A549 (cell line): Measurements from ENCODE around the gene ORMDL2. TPM values are rescaled to one million over a fixed set of nuclear protein-coding genes. Genes with fewer than 3 reads are reported as not detected.

Source experiments
- ATAC-seq, 2 experiments: fragments of 200-7000 bp in 1 of 2; fragments of >200 bp in 1 of 2; cut with Nextera tagmentation in 1 of 2; cut with Tn5 transposase in 1 of 2; 3 replicates each; pipeline versions ENCODE4 v1.8.0 to v1.9.1; 2018 to 2020; ENCODE audit warnings: mild to moderate bottlenecking in 1 of 2, moderate library complexity in 1 of 2
- CTCF ChIA-PET: fragments of 300-600 bp; sonication (Branson Sonifier 250); formaldehyde crosslinking; extraction: SDS; loops from one replicate; lab custom pipeline; 2021; ENCODE audit warnings: antibody characterized with exemption, inconsistent platforms; lab: Yijun Ruan, JAX
- POLR2A ChIA-PET: fragments of 350-600 bp; formaldehyde crosslinking; extraction: SDS; loops from one replicate; lab custom pipeline; 2021; ENCODE audit warnings: antibody characterized with exemption, inconsistent platforms; lab: Yijun Ruan, JAX
- DNase-seq, 2 experiments: peaks; one replicate each; pipeline versions ENCODE4 v3.0.0 to v3.0.0-alpha.2; 2011 to 2016; ENCODE audit warnings: low read depth in 1 of 2, low spot score in 1 of 2
- FAIRE-seq: peaks from 2 replicates; lab custom pipeline; 2011; peaks lifted over from hg19 to GRCh38; lab: Jason Lieb, UNC
- H3K27ac ChIP-seq, 2 experiments: fragments of >200 bp; sonication (Bioruptor Twin); formaldehyde crosslinking; 3 replicates each; pipeline ENCODE4 v1.5.1; 2016 to 2017
- H3K4me1 ChIP-seq: fragments of >200 bp; sonication (Bioruptor Twin); formaldehyde crosslinking; 3 replicates; pipeline ENCODE4 v1.6.1; 2016
- H3K4me2 ChIP-seq: fragments of >200 bp; sonication (Bioruptor Twin); formaldehyde crosslinking; 3 replicates; pipeline ENCODE4 v1.6.1; 2016
- H3K4me3 ChIP-seq: fragments of >200 bp; sonication (Bioruptor Twin); formaldehyde crosslinking; 3 replicates; pipeline ENCODE4 v1.5.1; 2016
- H3K9me3 ChIP-seq: fragments of >200 bp; sonication (Bioruptor Twin); formaldehyde crosslinking; 3 replicates; pipeline ENCODE4 v1.6.1; 2016
- BHLHE40 ChIP-seq: IDR thresholded peaks from 2 replicates; pipeline ENCODE4 v1.6.1; 2012; ENCODE audit warnings: low read depth, low read length, inconsistent platforms
- CBX2 ChIP-seq: fragments of 200-600 bp; sonication (generic); IDR thresholded peaks from 2 replicates; pipeline ENCODE4 v1.6.1; 2016; ENCODE audit warnings: low read depth, mild to moderate bottlenecking, borderline replicate concordance
- CBX8 ChIP-seq: fragments of 200-600 bp; sonication (generic); IDR thresholded peaks from 2 replicates; pipeline ENCODE4 v1.6.1; 2016
- CHD4 ChIP-seq: fragments of 200-600 bp; sonication (generic); IDR thresholded peaks from 2 replicates; pipeline ENCODE4 v1.6.1; 2016; ENCODE audit warnings: antibody characterized with exemption, mild to moderate bottlenecking, borderline replicate concordance
- EHF ChIP-seq: fragments of 250-450 bp; sonication (Bioruptor Pico); IDR thresholded peaks from 2 replicates; pipeline ENCODE4 v1.5.0; 2020; ENCODE audit warnings: mild to moderate bottlenecking
- GATA3 ChIP-seq: IDR thresholded peaks from 2 replicates; pipeline ENCODE4 v1.6.1; 2012; ENCODE audit warnings: borderline replicate concordance
- HDAC2 ChIP-seq: fragments of 200-600 bp; sonication (generic); IDR thresholded peaks from 2 replicates; pipeline ENCODE4 v1.6.1; 2016
- HOXA7 ChIP-seq: fragments of 250-450 bp; sonication (Bioruptor Pico); IDR thresholded peaks from 2 replicates; pipeline ENCODE4 v1.5.0; 2020; ENCODE audit warnings: mild to moderate bottlenecking, moderate library complexity
- JUN ChIP-seq, 2 experiments: fragments of >200 bp; sonication (Bioruptor Twin); formaldehyde crosslinking; IDR thresholded peaks; 2 replicates in 1 of 2; 3 replicates in 1 of 2; pipeline ENCODE4 v1.6.1; 2016 to 2017
- KDM1A ChIP-seq: fragments of 200-600 bp; sonication (generic); IDR thresholded peaks from 2 replicates; pipeline ENCODE4 v1.6.1; 2016; ENCODE audit warnings: low read depth, mild to moderate bottlenecking
- MYC ChIP-seq: IDR thresholded peaks from 2 replicates; pipeline ENCODE4 v1.6.1; 2012; ENCODE audit warnings: mild to moderate bottlenecking, inconsistent platforms, low read length, improper control_type of control experiment, borderline replicate concordance
- NR3C1 ChIP-seq: fragments of >200 bp; sonication (Bioruptor Twin); formaldehyde crosslinking; IDR thresholded peaks from 3 replicates; pipeline ENCODE4 v1.6.1; 2017
- PHF8 ChIP-seq: fragments of 200-600 bp; sonication (generic); IDR thresholded peaks from 2 replicates; pipeline ENCODE4 v1.6.1; 2016; ENCODE audit warnings: low read depth, mild to moderate bottlenecking, antibody characterized with exemption, moderate library complexity, borderline replicate concordance
- POLR2A ChIP-seq: IDR thresholded peaks from 2 replicates; pipeline ENCODE4 v1.6.1; 2012; ENCODE audit warnings: mild to moderate bottlenecking, low read length
- RFX5 ChIP-seq: fragments of 450-650 bp; IDR thresholded peaks from 2 replicates; pipeline ENCODE4 v1.7.1; 2014; ENCODE audit warnings: antibody characterized with exemption, mild to moderate bottlenecking, moderate library complexity
- SREBF2 ChIP-seq: fragments of 450-650 bp; IDR thresholded peaks from 2 replicates; pipeline ENCODE4 v1.6.1; 2014; ENCODE audit warnings: mild to moderate bottlenecking, moderate library complexity
- ZC3H11A ChIP-seq: fragments of 450-650 bp; IDR thresholded peaks from 2 replicates; pipeline ENCODE4 v1.6.1; 2014; ENCODE audit warnings: antibody characterized with exemption, mild to moderate bottlenecking
- WGBS: methylation state at CpG from one replicate; pipeline ENCODE4 v1.1.6; 2017; ENCODE audit errors: missing lambda C conversion rate; 5-methylcytosine and 5-hydroxymethylcytosine counted together
- polyA plus RNA-seq, 4 experiments: library from polyadenylated mRNA; depleted of rRNA in 3 of 4; stranded (reverse); fragments of >200 nt; fragmentation: RNase III in 1 of 4; extraction: RNeasy Plus Mini Kit Qiagen cat#74134 plus additional on column Dnase treatment in 1 of 4; gene quantifications; 2 replicates in 3 of 4; 3 replicates in 1 of 4; pipeline ENCODE4 v1.2.3, GENCODE V29; 2011 to 2017
- TF ChIP-seq, protein P1 (sequence below): fragments of >200 bp; sonication (Bioruptor Twin); formaldehyde crosslinking; IDR thresholded peaks from 3 replicates; pipeline ENCODE4 v1.5.1; 2016
- TF ChIP-seq, protein P2 (sequence below): fragments of 250-450 bp; sonication (Bioruptor Pico); IDR thresholded peaks from 2 replicates; pipeline ENCODE4 v1.5.0; 2020; ENCODE audit warnings: low read depth, mild to moderate bottlenecking, moderate library complexity
- TF ChIP-seq, protein P3 (sequence below): fragments of 450-650 bp; IDR thresholded peaks from 2 replicates; pipeline ENCODE4 v1.6.1; 2014; ENCODE audit warnings: antibody characterized with exemption

The ORMDL2 gene
- polyA plus RNA-seq, 2 of the 4 experiments (the other 2 are of a cell fraction), result 79.0 to 93.6 TPM

DNA sequence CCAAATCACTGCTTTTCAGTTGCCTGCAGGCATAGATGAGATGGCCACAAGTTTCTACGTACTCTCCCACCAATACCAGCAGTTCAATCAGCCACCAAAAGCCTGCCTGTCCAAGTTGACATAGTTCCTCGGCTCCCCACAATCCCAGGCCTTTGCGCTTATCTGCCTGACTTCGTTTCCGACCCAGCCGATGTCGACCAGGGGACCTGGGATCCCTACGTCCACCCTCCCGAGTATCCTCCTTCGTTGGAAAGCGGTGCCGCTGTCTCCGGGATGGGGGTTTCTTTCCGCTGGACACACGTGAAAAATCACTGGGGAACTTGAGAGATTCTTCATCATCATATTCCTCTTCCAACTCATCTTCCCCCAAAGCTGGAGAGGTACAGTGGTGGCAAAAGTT is 10.0 kb downstream of the ORMDL2 start (continued):
- TF ChIP-seq, protein P1, sequence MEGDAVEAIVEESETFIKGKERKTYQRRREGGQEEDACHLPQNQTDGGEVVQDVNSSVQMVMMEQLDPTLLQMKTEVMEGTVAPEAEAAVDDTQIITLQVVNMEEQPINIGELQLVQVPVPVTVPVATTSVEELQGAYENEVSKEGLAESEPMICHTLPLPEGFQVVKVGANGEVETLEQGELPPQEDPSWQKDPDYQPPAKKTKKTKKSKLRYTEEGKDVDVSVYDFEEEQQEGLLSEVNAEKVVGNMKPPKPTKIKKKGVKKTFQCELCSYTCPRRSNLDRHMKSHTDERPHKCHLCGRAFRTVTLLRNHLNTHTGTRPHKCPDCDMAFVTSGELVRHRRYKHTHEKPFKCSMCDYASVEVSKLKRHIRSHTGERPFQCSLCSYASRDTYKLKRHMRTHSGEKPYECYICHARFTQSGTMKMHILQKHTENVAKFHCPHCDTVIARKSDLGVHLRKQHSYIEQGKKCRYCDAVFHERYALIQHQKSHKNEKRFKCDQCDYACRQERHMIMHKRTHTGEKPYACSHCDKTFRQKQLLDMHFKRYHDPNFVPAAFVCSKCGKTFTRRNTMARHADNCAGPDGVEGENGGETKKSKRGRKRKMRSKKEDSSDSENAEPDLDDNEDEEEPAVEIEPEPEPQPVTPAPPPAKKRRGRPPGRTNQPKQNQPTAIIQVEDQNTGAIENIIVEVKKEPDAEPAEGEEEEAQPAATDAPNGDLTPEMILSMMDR, result no peak
- no peak for TF ChIP-seq CBX2
- TF ChIP-seq, protein P2, sequence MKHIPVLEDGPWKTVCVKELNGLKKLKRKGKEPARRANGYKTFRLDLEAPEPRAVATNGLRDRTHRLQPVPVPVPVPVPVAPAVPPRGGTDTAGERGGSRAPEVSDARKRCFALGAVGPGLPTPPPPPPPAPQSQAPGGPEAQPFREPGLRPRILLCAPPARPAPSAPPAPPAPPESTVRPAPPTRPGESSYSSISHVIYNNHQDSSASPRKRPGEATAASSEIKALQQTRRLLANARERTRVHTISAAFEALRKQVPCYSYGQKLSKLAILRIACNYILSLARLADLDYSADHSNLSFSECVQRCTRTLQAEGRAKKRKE, result no peak
- TF ChIP-seq NR3C1, result no peak
- TF ChIP-seq, all 56 proteins: peak for 0

DNA sequence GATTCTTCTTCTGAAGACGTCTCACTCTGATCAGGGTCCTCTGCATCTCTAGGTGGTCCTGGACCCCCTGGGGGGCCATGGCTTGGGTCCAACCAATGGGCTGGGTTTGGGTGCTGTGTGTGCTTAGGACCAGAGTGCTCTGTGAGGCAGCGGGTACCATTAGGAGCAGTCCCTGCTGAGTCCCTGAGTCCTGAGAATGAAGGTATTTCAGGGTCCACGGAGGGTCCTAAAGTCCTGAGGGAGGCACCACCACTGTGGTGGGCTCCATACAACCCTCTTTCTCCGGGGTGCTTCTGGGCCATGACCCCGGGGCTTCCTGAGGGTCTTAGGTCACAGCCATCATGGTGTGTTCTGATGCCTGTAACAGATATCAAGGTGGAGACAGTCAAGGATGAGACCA is 10.5 kb downstream of the ORMDL2 start:
- Histone ChIP-seq H3K27ac (peak overlapping the region; percentile 71 to 83), H3K4me1 (peaks cover 41% of the 10 kb centered on the region), H3K4me3 (peak overlapping the region; percentile 80), H3K4me2 (peak overlapping the region; percentile 90), H3K9me3 (no peaks in the 10 kb centered on the region)
- no peak for ATAC-seq
- no peak for DNase-seq
- CTCF ChIA-PET, result interaction anchor here (1.4 to 4.3 kb wide), 4 partner anchors 11 to 111 kb away, joined by 4 to 36 read pairs (median 12); partner anchors contain the start of gene PYM1
- WGBS, result 91% methylated on average over 4 of the region's 5 CpGs
- POLR2A ChIA-PET, result interaction anchor here (1.3 to 2.5 kb wide), 5 partner anchors 8 to 112 kb away, joined by 4 to 84 read pairs (median 5); partner anchors contain the start of genes ORMDL2, PYM1 and SARNP
- TF ChIP-seq HDAC2 (no peak), NR3C1 (no peak), HOXA7 (CRISPR knock-in tag) (no peak), EHF (no peak), ZC3H11A (no peak), RFX5 (no peak), CHD4 (no peak), PHF8 (no peak), KDM1A (no peak), GATA3 (no peak)
- TF ChIP-seq, protein P3, sequence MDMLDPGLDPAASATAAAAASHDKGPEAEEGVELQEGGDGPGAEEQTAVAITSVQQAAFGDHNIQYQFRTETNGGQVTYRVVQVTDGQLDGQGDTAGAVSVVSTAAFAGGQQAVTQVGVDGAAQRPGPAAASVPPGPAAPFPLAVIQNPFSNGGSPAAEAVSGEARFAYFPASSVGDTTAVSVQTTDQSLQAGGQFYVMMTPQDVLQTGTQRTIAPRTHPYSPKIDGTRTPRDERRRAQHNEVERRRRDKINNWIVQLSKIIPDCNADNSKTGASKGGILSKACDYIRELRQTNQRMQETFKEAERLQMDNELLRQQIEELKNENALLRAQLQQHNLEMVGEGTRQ, result no peak
- no peak for FAIRE-seq

DNA sequence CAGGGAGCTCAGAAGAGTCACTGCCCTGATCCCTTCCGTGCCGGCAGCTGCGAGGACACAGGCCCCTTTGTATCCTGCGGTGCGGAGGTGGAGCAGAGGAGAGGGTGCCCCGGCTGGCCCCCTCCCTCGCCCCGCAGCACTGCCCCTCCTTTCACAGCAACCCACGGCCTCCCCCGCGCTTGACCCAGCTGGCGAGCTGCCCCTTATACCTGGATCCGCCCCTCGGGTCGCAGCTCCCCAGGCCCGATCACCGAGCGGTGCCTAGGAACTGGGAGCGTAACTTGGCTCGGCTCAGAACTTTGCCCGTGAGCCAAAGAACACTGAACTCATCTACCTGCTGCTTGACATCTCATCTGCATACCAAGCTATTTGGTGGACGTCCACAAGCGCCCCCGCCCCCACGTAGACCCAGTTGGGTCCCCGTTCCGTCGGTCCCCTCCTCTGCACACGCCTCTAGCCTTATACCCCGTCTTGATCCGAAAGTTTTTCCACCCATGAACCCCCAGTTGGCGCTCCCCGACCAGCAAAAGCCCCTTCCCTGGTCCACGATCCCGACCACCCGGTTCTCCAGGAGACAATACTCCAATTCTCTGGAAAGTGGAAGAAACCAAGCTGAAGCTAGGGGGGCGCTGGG is 12.2 kb downstream of the ORMDL2 start:
- H3K27ac ChIP-seq, result peak overlapping the region; percentile 89 to 91
- peaks cover 28% of the 10 kb centered on the region; the same call in 2 of the 3 replicates for H3K4me1 ChIP-seq
- WGBS, result under 1% methylated on average over 21 of the region's 37 CpGs
- peak overlapping the region; percentile 90 for H3K4me2 ChIP-seq
- peak overlapping the region; percentile 80 for H3K4me3 ChIP-seq
- no peak for FAIRE-seq
- peak; percentile 23 to 28 for DNase-seq
- ChIA-PET POLR2A (interaction anchor here (0.6 to 2.5 kb wide), 26 partner anchors 10 to 725 kb away, joined by 3 to 84 read pairs (median 4); partner anchors contain the start of genes BLOC1S1, CD63, ORMDL2 and PYM1), CTCF (interaction anchor here (0.5 to 4.3 kb wide), 10 partner anchors 9 to 296 kb away, joined by 3 to 36 read pairs (median 6); partner anchors contain the start of genes MMP19 and PYM1)
- H3K9me3 ChIP-seq, result no peaks in the 10 kb centered on the region
- TF ChIP-seq SREBF2 (no peak), MYC (no peak), BHLHE40 (no peak), JUN (IDR thresholded peaks at IDR 0.05) (no peak), KDM1A (no peak), POLR2A (peak; percentile 22; the same call in 1 of the 2 replicates), CBX8 (no peak)
- ATAC-seq, result peak; percentile 65 to 74
